IMR-90 (cell line): ENCODE measurements around the gene SAXO1. TPM values are rescaled to one million over a fixed set of nuclear protein-coding genes. Genes with fewer than 3 reads are reported as not detected.
A peak's percentile ranks its signal among the peaks of the same experiment; 100 is the strongest.

Experiments
- ATAC-seq: fragments of 200-7000 bp; cut with Tn5 transposase; 2 replicates; pipeline ENCODE4 v1.9.1; 2020; ENCODE audit warnings: low read depth, mild to moderate bottlenecking, moderate library complexity
- BruUV-seq: library from RNA; stranded (reverse); fragments of 400-500 nt; replicated peaks from 2 replicates; lab custom pipeline; 2021; lab: Mats Ljungman, UMichigan
- CTCF ChIA-PET: fragments of 300-600 bp; formaldehyde crosslinking; extraction: SDS; loops from one replicate; lab custom pipeline; 2021; ENCODE audit warnings: antibody characterized with exemption; lab: Yijun Ruan, JAX
- POLR2A ChIA-PET: fragments of 300-600 bp; sonication (Branson Sonifier 250); formaldehyde crosslinking; loops from one replicate; lab custom pipeline; 2022; ENCODE audit warnings: antibody characterized with exemption; ENCODE audit not compliant: unreplicated experiment; lab: Charles Lee
- DNase-seq: peaks from one replicate; pipeline ENCODE4 v3.0.0; 2013
- H2AFZ ChIP-seq: replicated peaks from 2 replicates; pipeline ENCODE3; 2013; ENCODE audit warnings: low read length, mild to moderate bottlenecking; ENCODE audit not compliant: poor library complexity
- H2AK5ac ChIP-seq: 2 replicates; pipeline ENCODE4 v1.6.1; 2013; ENCODE audit warnings: low read depth, low read length, inconsistent platforms
- H2AK9ac ChIP-seq: replicated peaks from 2 replicates; pipeline ENCODE3; 2013; ENCODE audit warnings: mild to moderate bottlenecking, low read depth, low read length, moderate library complexity; ENCODE audit not compliant: poor library complexity
- H2BK120ac ChIP-seq: 2 replicates; pipeline ENCODE4 v1.6.1; 2013; ENCODE audit warnings: low read depth, low read length, inconsistent platforms
- H2BK15ac ChIP-seq: 3 replicates; pipeline ENCODE4 v1.6.1; 2013; ENCODE audit warnings: low read depth, low read length, inconsistent platforms
- H2BK20ac ChIP-seq: 2 replicates; pipeline ENCODE4 v1.6.1; 2013; ENCODE audit warnings: low read depth, mild to moderate bottlenecking, inconsistent platforms, low read length, moderate library complexity
- H2BK5ac ChIP-seq: 2 replicates; pipeline ENCODE4 v1.6.1; 2013; ENCODE audit warnings: mild to moderate bottlenecking, low read depth, low read length, inconsistent platforms; ENCODE audit not compliant: poor library complexity, severe bottlenecking
- H3K14ac ChIP-seq: replicated peaks from 2 replicates; pipeline ENCODE4 v1.6.1; 2013; ENCODE audit warnings: low read depth, low read length, inconsistent platforms
- H3K18ac ChIP-seq: 2 replicates; pipeline ENCODE4 v1.6.1; 2013; ENCODE audit warnings: low read depth, low read length, control low read depth
- H3K23ac ChIP-seq: 2 replicates; pipeline ENCODE4 v1.6.1; 2013; ENCODE audit warnings: low read depth, low read length, inconsistent platforms
- H3K27ac ChIP-seq: 2 replicates; pipeline ENCODE4 v1.5.1; 2013; ENCODE audit warnings: mild to moderate bottlenecking, control low read depth, low read length; ENCODE audit not compliant: insufficient read depth
- H3K27me3 ChIP-seq: 2 replicates; pipeline ENCODE4 v1.6.1; 2013; ENCODE audit warnings: low read length; ENCODE audit not compliant: control insufficient read depth, insufficient read depth
- H3K36me3 ChIP-seq: 2 replicates; pipeline ENCODE4 v1.6.1; 2013; ENCODE audit warnings: low read length, mixed read lengths; ENCODE audit not compliant: control insufficient read depth, insufficient read depth
- H3K4ac ChIP-seq: 2 replicates; pipeline ENCODE4 v1.6.1; 2013; ENCODE audit warnings: low read depth, low read length, inconsistent platforms
- H3K4me1 ChIP-seq: 2 replicates; pipeline ENCODE4 v1.6.1; 2013; ENCODE audit warnings: low read length, mixed read lengths; ENCODE audit not compliant: control insufficient read depth, insufficient read depth
- H3K4me2 ChIP-seq: 2 replicates; pipeline ENCODE4 v1.6.1; 2013; ENCODE audit warnings: low read depth, mild to moderate bottlenecking, control low read depth, low read length, moderate library complexity
- H3K4me3 ChIP-seq: 2 replicates; pipeline ENCODE4 v1.5.1; 2013; ENCODE audit warnings: low read depth, mild to moderate bottlenecking, control low read depth, low read length, moderate library complexity; ENCODE audit not compliant: insufficient read depth
- H3K56ac ChIP-seq: 2 replicates; pipeline ENCODE4 v1.6.1; 2013; ENCODE audit warnings: low read length, inconsistent platforms; ENCODE audit not compliant: insufficient read depth; ENCODE audit errors: extremely low read depth
- H3K79me1 ChIP-seq, 2 experiments: 2 replicates each; pipeline ENCODE4 v1.6.1; 2013; ENCODE audit warnings: low read length in 2 of 2, inconsistent platforms in 1 of 2, low read depth in 1 of 2
- H3K9ac ChIP-seq: 2 replicates; pipeline ENCODE4 v1.6.1; 2013; ENCODE audit warnings: low read depth, low read length, control low read depth
- H3K9me1 ChIP-seq: 2 replicates; pipeline ENCODE4 v1.6.1; 2013; ENCODE audit warnings: low read length, inconsistent platforms; ENCODE audit not compliant: insufficient read depth
- H3K9me3 ChIP-seq: 2 replicates; pipeline ENCODE4 v1.6.1; 2013; ENCODE audit warnings: low read length; ENCODE audit not compliant: control insufficient read depth, insufficient read depth
- H4K20me1 ChIP-seq: 2 replicates; pipeline ENCODE4 v1.6.1; 2013; ENCODE audit warnings: low read length, inconsistent platforms; ENCODE audit not compliant: insufficient read depth
- H4K5ac ChIP-seq: 2 replicates; pipeline ENCODE4 v1.6.1; 2013; ENCODE audit warnings: mild to moderate bottlenecking, low read depth, low read length, control low read depth
- H4K8ac ChIP-seq, 2 experiments: 2 replicates each; pipeline ENCODE4 v1.6.1; 2013; ENCODE audit warnings: low read depth in 2 of 2, low read length in 2 of 2, control low read depth in 1 of 2, inconsistent platforms in 1 of 2
- H4K91ac ChIP-seq: 2 replicates; pipeline ENCODE4 v1.6.1; 2013; ENCODE audit warnings: low read depth, low read length, inconsistent platforms; ENCODE audit not compliant: insufficient read depth
- CEBPB ChIP-seq: IDR thresholded peaks from 2 replicates; pipeline ENCODE4 v1.6.1; 2012; ENCODE audit warnings: low read depth, low read length, improper control_type of control experiment
- FOS ChIP-seq: fragments of 150-350 bp; IDR thresholded peaks from 2 replicates; pipeline ENCODE4 v1.6.1; 2016; ENCODE audit warnings: low read depth, low read length
- MAFK ChIP-seq: IDR thresholded peaks from 2 replicates; pipeline ENCODE4 v1.6.1; 2012; ENCODE audit warnings: low read depth, low read length, improper control_type of control experiment
- MAZ ChIP-seq: IDR thresholded peaks from 2 replicates; pipeline ENCODE4 v1.6.1; 2012; ENCODE audit warnings: low read depth, mild to moderate bottlenecking, low read length, improper control_type of control experiment, moderate library complexity, borderline replicate concordance
- POLR2A ChIP-seq: IDR thresholded peaks from 2 replicates; pipeline ENCODE4 v1.6.1; 2012; ENCODE audit warnings: mild to moderate bottlenecking, low read depth, low read length
- RAD21 ChIP-seq: IDR thresholded peaks from 2 replicates; pipeline ENCODE4 v1.6.1; 2012; ENCODE audit warnings: low read length, improper control_type of control experiment
- WGBS, 2 experiments: methylation state at CpG; one replicate each; pipeline versions ENCODE4 v1.1.5 to v1.1.7; 2013; ENCODE audit warnings: missing lambda C conversion rate in 2 of 2; ENCODE audit not compliant: insufficient read length in 1 of 2; ENCODE audit errors: extremely low coverage in 2 of 2; 5-methylcytosine and 5-hydroxymethylcytosine counted together
- dilution Hi-C: fragments of 300-500 bp; cut with HindIII; formaldehyde crosslinking; loops from one replicate; pipeline ENCODE4 v1.14.3; 2018; ENCODE audit warnings: low sequenced_read_pairs; ENCODE audit not compliant: unreplicated experiment
- in situ Hi-C: fragments of 300-500 bp; cut with MboI; formaldehyde crosslinking; loops from 3 replicates; pipeline ENCODE4 v1.14.3; 2019; ENCODE audit warnings: low sequenced_read_pairs, inconsistent platforms, mixed read lengths
- intact Hi-C: fragments of 100-400 bp; cut with micrococcal nuclease; formaldehyde crosslinking; loops from 2 replicates; pipeline ENCODE4 v1.10.0; 2022
- polyA plus RNA-seq, 3 experiments: library from polyadenylated mRNA; depleted of rRNA; stranded (reverse); fragments of >200 nt; gene quantifications; 2 replicates each; pipeline ENCODE4 v1.2.3, GENCODE V29; 2012; ENCODE audit warnings: low replicate concordance in 1 of 3
- total RNA-seq: library from RNA; depleted of rRNA; stranded (reverse); fragments of >200 nt; gene quantifications from 2 replicates; pipeline ENCODE4 v1.2.3, GENCODE V29; 2012

SAXO1 gene
- total and polyA plus RNA-seq, 2 of the 4 experiments (the other 2 are of a cell fraction) = not detected

GRCh38 chr9:19018201-19018600 is 14.8 kb downstream of the SAXO1 start:
- ATAC-seq (no peak), DNase-seq (no peak)
- in situ Hi-C loops = no loop called here

More at GRCh38 chr9:19018201-19018600, 14.8 kb downstream of the SAXO1 start:
- no peak overlapping the region for H2AK5ac ChIP-seq
- no peak overlapping the region for H2BK15ac ChIP-seq
- H3K9me3 ChIP-seq = peaks cover 6% of the 10 kb centered on the region; the same call in 1 of the 2 replicates
- no peak overlapping the region for H3K23ac ChIP-seq
- no peak overlapping the region for H3K56ac ChIP-seq
- no peaks in the 10 kb centered on the region for H3K9me1 ChIP-seq
- H4K5ac ChIP-seq = no peak overlapping the region
- no peak overlapping the region for H2AK9ac ChIP-seq
- H4K91ac ChIP-seq = no peak overlapping the region
- H2AFZ ChIP-seq = peak overlapping the region; percentile 12
- no peaks in the 10 kb centered on the region for H3K4me1 ChIP-seq
- H4K8ac ChIP-seq = no peak overlapping the region
- H3K27me3 ChIP-seq = peaks cover 9% of the 10 kb centered on the region
- no peak overlapping the region for H3K27ac ChIP-seq
- no peak for TF ChIP-seq MAFK
- TF ChIP-seq POLR2A = no peak
- no peak for TF ChIP-seq CEBPB
- TF ChIP-seq FOS = no peak
- TF ChIP-seq MAZ = no peak
- TF ChIP-seq RAD21 = no peak
- no peak overlapping the region for H2BK20ac ChIP-seq
- H2BK120ac ChIP-seq = no peak overlapping the region
- no peak overlapping the region for H3K4me2 ChIP-seq
- H4K20me1 ChIP-seq = no peaks in the 10 kb centered on the region
- dilution Hi-C loops = no loop called here
- no peaks in the 10 kb centered on the region for H3K36me3 ChIP-seq
- H3K4me3 ChIP-seq = no peak overlapping the region
- ChIA-PET POLR2A (interaction anchor here (0.7 kb wide), 1 partner anchor 233 kb away, joined by 7 read pairs; no protein-coding TSS in a partner anchor), CTCF (no interaction called here)
- no CpG with 5 or more reads among the region's 4 CpGs for WGBS, 2 experiments
- no peak overlapping the region for H3K14ac ChIP-seq
- intact Hi-C loops = no loop called here
- no peak overlapping the region for H3K9ac ChIP-seq
- H3K18ac ChIP-seq = no peak overlapping the region
- H3K4ac ChIP-seq = no peak overlapping the region
- H2BK5ac ChIP-seq = no peak overlapping the region
- no peaks in the 10 kb centered on the region for H3K79me1 ChIP-seq
- no TSS peak for BruUV-seq
